Occipital lobe (tissue), 2 donors: Measurements from ENCODE around the gene DHRSX. TPM values are rescaled to one million over a fixed set of nuclear protein-coding genes. Genes with fewer than 3 reads are reported as not detected.
"Not testable (repeated sequence)": the region's sequence is repeated elsewhere in the genome, so short reads cannot be mapped to it uniquely, and the experiment has no call there.

ENCODE experiments used
- DNase-seq: peaks from one replicate; lab custom pipeline; 2025; lab: John Stamatoyannopoulos, UW
- total RNA-seq: library from RNA; depleted of rRNA; stranded (reverse); fragments of >200 nt; gene quantifications from one replicate; pipeline ENCODE4 v1.2.3, GENCODE V29; 2014

DHRSX gene
- total RNA-seq, 1 donor from 2014 or later: 18.7 TPM

DNA sequence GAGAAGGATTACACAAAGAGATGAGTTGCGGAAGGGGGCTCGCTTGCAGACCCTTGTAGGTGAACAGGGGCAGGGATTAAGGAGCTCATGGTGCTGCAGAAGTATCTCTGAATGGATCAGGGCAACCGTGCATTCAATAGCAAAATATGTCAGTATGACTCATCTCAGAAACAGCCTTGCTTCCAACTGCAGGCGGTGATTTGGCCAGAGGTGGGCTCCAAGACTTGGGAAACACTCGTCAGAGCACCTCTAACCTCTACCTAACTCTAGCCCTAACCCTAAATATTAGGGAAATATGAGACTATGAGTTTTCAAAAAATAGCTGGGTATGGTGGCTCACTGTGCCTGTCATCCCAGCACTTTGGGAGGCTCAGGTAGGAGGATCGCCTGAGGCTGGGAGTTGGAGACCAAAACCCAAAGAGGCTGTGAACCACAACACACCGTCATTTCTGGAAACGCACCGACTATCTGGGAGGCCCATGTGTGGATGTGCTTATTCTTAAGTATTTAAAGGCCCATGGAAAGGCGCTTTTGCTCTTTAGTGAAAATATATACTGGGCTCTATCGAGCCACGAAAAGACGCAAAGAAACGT is 102.6 kb downstream of the DHRSX start:
- DNase-seq: no peak

DNA sequence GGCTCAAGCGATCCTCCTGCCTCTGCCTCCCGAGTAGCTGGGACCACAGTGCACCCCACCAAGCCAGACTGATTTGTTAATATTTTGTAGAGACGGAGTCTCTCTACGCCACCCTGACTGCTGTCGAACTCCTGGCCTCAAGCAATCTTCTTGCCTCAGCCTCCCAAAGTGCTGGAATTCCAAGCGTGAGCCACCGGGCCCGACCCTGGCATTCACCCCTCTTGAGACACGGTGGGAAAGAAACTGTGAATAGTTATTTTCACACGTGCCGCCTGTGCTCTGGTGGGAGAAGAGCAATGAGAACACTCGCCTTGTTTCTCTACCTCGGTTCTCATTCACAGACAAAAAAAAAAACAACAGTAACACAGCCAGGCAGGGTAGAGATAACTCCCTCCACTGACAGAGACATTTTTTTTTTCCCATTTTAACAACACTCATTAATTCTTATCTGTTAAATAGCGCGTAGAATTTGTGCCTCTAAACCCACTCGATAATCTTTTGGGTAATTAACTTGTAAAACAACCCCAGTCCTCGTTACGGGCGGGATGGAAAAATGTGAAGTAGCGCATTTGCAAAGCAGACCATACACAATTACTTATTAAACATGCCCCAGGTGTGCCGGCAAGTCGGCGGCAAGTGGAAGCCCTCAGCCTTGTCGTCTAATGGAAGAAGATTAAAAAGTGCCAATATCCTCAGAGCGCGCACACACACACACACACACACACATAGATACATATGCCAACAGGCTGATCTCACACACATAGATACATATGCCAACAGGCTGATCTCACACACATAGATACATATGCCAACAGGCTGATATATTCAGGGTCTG is 103.3 kb downstream of the DHRSX start:
- DNase-seq: no peak

DNA sequence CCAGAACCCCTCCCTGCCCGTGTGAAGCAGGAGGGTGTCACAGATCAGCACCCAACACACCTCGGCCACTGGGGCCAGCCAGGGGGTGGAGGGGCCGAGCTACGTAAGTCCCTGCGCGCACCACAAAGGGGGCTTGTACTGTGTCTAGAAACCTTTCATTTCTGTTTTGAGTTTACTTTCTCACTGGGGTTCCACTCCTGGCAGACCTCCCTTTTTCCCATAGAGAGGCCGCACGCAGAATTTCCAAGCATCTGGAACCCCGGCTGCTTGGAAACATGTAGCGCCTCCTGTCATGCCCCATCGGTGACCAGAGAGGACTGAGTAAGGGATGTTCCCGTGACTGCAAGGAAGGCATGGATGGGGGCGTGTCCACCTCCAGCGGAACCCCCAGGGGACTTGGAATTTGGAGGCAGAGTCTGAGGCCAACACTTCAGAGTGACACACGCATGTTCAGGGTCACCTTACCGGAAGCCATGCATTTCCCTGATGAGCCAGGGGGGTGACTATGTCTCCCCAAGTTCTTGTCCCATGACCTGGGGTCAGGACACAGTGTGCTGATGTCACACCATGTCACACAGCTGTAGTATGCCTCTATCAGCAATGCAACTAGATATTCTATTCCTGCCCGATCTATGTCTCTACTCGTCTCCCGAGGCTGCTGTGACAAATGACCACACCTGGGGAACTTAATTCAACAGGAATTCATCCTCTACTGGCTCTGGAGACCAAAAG is 105.3 kb downstream of the DHRSX start:
- no peak for DNase-seq

DNA sequence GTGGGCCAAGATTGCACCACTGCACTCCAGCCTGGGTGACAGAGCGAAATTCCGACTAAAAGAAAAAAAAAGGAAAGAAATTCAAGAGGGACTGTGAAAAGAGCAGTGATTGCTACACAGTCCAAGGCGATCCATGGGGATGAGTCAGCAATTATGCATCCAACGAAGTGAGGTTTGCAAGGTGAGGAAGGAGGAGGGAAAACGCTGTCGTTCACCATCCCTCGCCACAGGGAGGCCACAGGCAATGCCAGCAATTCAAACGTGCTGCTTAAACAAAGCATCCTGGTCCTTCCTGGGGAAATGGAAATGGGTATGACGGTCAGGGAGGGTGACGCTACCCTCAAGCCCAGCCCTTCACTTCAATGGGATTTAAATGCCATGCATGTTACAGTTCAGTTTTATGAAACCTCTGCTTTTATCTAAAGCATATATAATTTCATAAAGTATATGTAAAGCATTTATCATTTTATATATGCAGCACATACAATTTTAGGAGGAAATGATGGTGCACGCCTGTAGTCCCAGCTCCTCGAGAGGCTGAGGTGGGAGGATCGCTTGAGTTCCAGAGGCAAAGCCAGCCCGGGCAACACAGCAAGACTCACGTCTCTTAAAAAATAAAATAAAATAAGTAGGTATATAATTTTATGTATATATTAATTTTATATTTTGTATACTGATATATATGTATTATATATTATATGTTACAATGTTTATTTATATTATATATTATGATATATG is 108.7 kb downstream of the DHRSX start:
- no peak for DNase-seq

DNA sequence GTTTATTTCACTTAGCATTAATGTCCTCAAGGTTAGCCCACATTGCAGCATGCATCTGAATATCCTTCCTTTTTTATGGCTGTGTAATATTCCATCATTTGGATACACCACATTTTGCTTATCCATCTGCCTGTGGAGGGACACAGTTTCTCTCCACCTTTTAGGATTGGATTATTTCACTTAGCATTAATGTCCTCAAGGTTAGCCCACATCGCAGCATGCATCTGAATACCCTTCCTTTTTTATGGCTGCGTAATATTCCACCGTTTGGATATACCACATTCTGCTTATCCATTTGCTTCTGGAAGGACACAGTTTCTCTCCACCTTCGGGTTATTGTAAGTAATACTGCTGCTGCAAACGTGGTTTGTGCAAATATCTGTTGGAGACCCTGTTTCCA is 110.0 kb downstream of the DHRSX start:
- no peak for DNase-seq

DNA sequence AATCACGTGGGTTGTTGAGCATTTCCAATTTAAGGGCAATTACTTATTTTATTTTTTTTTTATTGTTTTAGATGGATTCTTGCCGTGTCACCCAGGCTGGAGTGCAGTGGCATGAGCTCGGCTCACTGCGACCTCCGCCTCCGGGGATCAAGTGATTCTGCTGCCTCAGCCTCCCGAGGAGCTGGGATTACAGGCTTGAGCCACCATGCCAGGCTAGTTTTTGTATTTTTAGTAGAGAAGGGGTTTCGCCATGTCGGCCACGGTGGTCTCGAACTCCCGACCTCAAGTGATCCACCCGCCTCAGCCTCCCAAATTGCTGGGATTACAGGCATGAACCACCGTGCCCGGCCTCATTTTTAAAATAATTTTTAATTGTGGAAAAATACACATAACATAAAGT is 111.0 kb downstream of the DHRSX start:
- not testable (repeated sequence) for DNase-seq

DNA sequence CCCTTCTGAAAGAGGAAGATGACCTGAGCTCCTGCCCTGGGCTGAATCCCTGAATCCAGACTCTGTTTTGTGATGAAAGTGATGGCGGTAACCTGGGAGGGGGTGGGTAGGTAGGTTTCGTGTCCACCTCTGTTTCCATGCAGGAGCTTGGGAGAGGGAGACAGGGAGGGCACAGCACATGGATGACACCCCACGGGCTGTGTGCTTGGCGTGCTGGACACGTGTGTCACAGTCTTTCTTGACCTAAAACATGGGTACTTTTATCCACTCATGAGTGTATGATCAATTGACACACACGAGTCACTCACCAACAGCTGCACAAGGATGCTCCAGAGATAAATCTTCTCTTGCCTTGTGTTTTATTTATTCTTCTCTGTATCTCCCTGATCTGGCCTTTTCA is 111.5 kb downstream of the DHRSX start:
- DNase-seq: no peak

DNA sequence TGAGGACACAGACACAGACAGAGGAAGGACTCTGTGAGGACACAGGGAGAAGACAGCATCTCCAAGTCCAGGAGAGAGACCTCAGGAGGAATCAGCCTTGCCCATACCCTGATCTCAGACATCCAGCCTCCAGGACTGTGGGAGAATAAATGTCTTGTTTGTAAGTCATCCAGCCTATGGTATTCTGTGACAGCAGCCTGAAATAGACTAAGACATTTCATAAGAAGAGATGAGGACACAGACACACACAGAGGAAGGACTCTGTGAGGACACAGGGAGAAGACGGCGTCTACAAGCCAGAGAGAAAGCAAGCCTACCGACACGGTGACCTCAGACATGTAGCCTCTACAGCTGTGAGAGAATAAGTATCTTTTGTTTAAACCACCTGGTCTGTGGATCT is 112.1 kb downstream of the DHRSX start:
- no peak for DNase-seq

DNA sequence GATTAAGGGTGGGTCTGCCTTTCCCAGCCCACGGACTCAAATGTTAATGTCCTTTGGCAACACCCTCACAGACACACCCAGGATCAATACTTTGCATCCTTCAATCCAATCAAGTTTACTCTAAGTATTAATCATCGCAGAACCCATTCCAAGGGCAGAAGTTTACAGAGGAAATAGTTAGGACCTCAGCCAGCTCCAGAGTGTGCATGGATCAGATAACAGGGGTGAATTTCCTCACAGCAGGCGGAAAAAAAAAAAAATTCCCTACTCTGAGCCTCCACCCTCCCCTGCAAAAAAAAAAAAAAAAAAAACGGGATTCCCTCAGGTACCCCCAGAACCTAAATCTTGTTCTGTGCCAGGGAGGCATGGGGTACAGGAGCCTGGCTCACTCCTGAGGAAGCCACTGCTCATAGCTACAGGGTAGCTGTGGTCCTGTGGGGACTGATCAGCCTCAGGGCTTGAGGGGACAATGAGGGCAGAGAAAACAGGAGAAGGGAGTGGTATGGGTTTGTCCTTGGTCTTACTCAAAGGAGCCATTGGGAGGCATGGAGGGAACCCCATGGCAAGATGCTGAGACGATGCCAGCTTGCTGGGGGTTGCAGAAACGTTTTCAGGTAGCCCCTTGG is 113.0 kb downstream of the DHRSX start:
- no peak for DNase-seq

DNA sequence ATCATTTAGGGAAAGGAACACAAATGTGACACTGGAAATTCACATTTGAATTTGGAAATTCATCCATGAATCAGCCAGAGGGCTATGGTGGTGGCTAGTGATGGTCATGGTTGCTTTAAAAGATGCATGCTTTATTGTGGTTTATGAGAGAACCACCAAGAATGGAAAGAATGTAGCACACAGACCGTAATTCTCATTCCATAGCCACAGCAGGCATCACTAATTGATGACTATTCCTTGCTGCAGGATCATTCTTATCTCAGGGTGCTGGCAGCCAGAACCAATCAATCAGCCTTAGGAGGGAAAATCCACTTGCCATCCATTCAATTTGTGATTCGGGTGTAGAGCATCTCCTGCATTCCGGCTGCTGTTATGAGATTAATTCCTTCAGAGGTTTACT is 115.6 kb downstream of the DHRSX start:
- DNase-seq: no peak

DNA sequence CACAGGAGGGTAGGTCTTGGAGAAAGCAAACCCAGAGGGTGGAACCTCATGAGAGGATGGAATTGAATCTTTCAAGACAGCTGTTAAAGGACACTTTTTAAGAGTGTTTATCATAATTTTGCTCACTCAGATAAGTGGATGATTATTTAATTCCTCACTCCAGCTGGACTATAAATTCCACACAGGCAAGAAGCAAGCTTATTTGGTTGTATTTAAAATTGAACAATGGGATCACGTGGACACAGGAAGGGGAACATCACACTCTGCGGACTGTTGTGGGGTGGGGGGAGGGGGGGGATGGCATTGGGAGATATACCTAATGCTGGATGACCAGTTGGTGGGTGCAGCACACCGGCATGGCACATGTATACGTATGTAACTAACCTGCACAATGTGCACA is 116.3 kb downstream of the DHRSX start:
- no peak for DNase-seq

DNA sequence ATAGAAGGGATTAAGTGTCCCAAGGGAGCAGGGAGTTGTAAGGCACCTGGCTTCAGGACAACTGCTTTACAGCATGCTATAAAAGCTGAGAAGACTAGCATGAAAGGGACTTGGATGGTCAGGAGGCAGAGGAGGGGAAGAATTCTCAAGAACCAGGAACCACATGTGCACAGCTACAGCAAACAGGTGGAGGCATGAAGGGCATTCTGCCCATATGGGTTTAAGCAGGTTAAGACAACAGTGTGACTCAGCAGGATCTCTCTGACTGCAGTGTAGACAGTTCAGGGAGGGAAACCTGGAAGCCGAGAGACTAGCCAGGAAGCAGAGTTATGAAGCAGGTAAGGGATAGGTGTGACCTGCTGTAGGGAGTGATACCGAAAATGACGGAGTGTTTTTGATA is 117.0 kb downstream of the DHRSX start:
- no peak for DNase-seq

DNA sequence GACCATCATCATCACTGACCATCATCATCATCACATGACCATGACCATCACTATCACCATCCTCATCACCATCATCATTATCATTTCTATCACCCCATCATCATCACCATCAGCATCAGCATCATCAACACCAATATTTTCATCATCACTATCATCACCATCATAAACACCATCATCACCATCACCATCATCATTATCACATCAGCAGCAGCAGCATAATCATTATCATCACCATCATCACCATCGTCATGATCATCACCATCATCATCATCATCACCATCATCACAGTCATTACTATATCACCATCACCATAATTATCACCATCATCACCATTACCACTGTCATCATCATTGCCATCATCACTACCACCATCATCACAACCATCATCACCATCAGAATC is 117.6 kb downstream of the DHRSX start:
- DNase-seq: no peak

DNA sequence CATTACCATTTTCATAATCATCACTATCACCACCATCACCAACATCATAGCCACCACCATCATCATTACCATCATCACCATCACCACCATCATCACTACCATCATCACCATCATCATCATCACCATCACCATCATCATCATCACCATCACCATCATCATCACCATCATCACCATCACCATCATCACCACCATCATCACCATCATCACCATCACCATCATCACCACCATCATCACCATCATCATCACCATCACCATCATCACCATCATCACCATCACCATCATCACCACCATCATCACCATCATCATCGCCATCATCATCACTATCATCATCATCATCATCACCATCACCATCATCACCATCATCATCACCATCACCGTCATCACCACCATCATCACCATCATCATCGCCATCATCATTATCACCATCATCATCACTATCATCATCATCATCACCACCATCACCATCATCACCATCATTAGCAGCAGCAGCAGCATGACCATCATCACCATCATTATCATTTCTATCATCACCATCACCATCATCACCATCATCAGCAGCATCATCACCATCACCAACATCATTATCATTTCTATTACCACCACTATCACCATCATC is 118.2 kb downstream of the DHRSX start:
- DNase-seq: not testable (repeated sequence)

DNA sequence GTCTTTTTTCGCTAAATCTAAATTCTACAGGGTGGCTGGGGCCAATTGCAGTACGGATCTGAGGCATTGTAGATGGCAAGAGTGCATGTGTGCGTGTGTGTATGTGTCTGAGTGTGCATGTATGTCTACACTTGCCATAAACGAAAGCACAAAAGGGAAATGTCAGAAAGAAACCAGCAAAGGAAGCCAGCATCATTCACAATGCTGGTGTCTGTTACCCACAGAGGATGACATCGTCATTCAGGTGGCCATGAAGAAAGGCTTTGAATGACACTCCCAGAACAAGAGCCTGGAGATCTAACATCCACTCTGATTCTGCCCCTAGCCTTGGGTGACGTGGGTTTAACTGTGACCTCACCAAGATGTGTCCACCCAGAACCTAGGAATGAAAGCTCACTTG is 124.6 kb downstream of the DHRSX start:
- DNase-seq: no peak

DNA sequence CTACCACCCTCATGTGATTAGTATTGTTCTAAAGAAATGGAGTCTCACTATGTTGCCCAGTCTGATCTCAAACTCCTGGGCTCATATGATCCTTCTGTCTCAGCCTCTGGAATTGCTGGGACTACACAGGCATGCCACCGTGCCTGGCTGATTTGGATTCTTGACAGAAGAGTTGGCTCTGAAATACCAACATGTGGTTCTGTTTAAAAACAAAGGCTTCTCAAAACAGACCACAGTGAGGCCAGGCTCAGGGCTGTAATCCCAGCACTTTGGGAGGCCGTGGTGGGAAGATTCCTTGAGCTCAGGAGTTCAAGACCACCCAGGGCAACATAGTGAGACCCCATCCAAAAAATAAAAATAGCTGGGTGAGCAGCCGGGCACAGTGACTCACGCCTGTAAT is 126.7 kb downstream of the DHRSX start:
- no peak for DNase-seq

DNA sequence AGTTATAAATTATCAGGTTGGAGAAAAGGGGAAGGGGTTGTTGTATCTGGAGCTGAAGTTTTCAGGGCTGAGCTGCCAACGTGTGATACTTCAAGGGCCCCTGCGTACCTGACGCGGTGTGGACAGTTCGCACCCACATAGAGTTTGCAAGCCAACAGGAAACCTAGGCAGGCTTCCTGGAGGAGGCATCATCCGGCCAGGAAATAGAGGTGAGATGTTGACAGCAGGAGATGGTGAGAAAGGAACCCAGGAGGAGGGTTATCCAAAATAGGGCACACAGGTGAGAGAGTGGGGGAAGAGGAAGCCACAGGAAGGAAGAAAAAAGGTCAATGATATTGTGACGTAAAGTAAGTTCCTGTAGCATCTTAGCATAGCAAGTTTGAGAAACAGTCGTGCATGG is 127.2 kb downstream of the DHRSX start:
- no peak for DNase-seq

DNA sequence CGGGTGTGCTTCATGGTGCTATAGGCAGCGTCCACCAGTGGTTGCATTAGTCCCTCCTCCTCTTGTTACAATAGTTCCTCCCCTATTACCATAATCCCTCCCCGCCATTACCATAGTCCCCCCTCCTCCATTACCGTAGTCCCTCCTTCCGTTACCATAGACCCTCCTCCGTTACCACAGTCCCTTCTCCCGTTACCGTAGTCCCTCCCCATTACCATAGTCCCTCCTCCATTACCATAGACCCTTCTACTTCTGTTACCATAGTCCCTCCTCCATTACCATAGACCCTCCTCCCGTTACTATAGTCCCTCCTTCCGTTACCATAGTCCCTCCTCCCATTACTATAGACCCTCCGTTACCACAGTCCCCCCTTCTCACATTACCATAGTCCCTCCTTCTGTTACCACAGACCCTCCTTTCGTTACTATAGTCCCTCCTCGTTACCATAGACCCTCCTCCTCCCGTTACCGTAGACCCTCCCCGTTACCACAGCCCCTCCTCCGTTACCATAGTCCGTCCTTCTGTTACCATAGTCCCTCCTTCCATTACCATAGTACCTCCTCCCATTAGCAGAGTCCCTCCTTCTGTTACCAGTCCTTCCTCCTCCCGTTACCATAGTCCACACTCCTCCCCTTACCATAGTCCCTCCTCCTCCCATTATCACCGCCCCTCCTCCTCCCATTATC is 129.6 kb downstream of the DHRSX start:
- DNase-seq: no peak

DNA sequence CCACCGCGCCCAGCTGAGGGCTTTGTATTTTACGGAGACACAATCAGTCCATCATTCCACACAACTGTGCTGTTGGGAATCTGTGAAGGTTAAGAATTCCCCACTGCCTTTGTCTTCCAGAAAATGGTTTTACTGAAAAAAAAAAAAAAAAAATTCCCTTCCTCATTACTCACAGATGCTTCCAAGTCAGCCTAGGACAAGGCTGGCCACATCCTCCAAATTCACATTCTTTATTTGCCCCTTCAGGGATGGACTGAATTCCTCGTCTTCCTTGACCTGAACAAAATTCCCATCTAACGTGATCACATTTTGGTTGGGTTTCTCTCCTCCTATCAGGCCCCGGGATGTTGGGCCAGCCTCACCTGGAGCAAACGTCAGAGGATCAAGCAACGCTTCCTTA is 130.3 kb downstream of the DHRSX start:
- no peak for DNase-seq

DNA sequence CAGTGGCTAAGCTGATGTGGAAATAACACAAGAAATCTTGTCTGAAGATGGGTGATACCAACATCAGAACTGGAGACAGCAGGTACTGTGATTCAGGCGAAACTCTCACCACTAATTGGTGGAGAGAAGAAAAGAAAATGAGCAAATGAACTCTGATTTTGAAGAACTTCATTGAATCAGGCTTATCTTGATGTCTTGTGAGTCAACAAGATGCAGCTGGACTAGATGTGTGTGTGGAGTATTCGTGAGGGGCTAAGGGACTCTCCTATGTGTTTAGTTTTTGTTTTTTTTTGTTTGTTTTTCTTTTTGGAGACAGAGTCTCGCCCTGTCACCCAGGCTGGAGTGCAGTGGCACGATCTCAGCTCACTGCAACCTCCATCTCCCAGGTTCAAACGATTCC is 131.6 kb downstream of the DHRSX start:
- no peak for DNase-seq
